GM12878 (cell line): Measurements from ENCODE around the gene DCBLD2. TPM values are rescaled to one million over a fixed set of nuclear protein-coding genes. Genes with fewer than 3 reads are reported as not detected.

Source experiments
- ATAC-seq: fragments of 200-7000 bp; cut with Tn5 transposase; 3 replicates; pipeline ENCODE4 v1.9.1; 2020; ENCODE audit warnings: mild to moderate bottlenecking, moderate library complexity
- BruUV-seq: library from RNA; stranded (reverse); fragments of 400-500 nt; replicated peaks from 2 replicates; lab custom pipeline; 2021; lab: Mats Ljungman, UMichigan
- CTCF ChIA-PET: fragments of 300-600 bp; sonication (Branson Sonifier 250); formaldehyde crosslinking; extraction: SDS; loops from one replicate; lab custom pipeline; 2021; ENCODE audit warnings: inconsistent platforms; lab: Yijun Ruan, JAX
- POLR2A ChIA-PET: fragments of 350-600 bp; formaldehyde crosslinking; extraction: SDS; loops from one replicate; lab custom pipeline; 2021; ENCODE audit warnings: inconsistent platforms; lab: Charles Lee
- RAD21 ChIA-PET: fragments of 300-600 bp; sonication (Branson Sonifier 250); formaldehyde crosslinking; loops from one replicate; lab custom pipeline; 2023; ENCODE audit warnings: antibody characterized with exemption; ENCODE audit not compliant: unreplicated experiment; lab: Charles Lee
- SMC1A ChIA-PET: fragments of 300-600 bp; sonication (Branson Sonifier 250); formaldehyde crosslinking; loops from one replicate; lab custom pipeline; 2023; ENCODE audit not compliant: unreplicated experiment, uncharacterized antibody; lab: Charles Lee
- DNase-seq: peaks from one replicate; pipeline ENCODE4 v3.0.0-alpha.2; 2011; ENCODE audit warnings: low read depth, low spot score
- FAIRE-seq: peaks from 3 replicates; lab custom pipeline; 2011; peaks lifted over from hg19 to GRCh38; lab: Jason Lieb, UNC
- H2AFZ ChIP-seq: 2 replicates; pipeline ENCODE4 v1.6.0; 2011; ENCODE audit warnings: low read depth, low read length, control low read depth; ENCODE audit not compliant: control insufficient read depth
- H3K27ac ChIP-seq: 2 replicates; pipeline ENCODE4 v1.5.1; 2011; ENCODE audit warnings: control low read depth; ENCODE audit not compliant: control insufficient read depth, insufficient read depth
- H3K27me3 ChIP-seq, 2 experiments: replicated peaks in 1 of 2; 2 replicates each; pipeline versions ENCODE4 v1.6.0 to v1.6.1; 2011; ENCODE audit warnings: low read length in 1 of 2; ENCODE audit not compliant: control insufficient read depth in 2 of 2, insufficient read depth in 2 of 2
- H3K36me3 ChIP-seq, 2 experiments: 2 replicates each; pipeline ENCODE4 v1.5.1; 2011; ENCODE audit warnings: low read length in 1 of 2; ENCODE audit not compliant: control insufficient read depth in 2 of 2, insufficient read depth in 2 of 2
- H3K4me1 ChIP-seq: 2 replicates; pipeline ENCODE4 v1.6.1; 2011; ENCODE audit warnings: mild to moderate bottlenecking, low read length, moderate library complexity, mixed read lengths; ENCODE audit not compliant: control insufficient read depth, insufficient read depth
- H3K4me2 ChIP-seq: 2 replicates; pipeline ENCODE4 v1.6.0; 2011; ENCODE audit warnings: control low read depth; ENCODE audit not compliant: control insufficient read depth, insufficient read depth
- H3K4me3 ChIP-seq: fragments of 200-600 bp; sonication (generic); 2 replicates; pipeline ENCODE4 v1.5.1; 2016
- H3K79me2 ChIP-seq: 2 replicates; pipeline ENCODE4 v1.6.0; 2011; ENCODE audit warnings: low read length; ENCODE audit not compliant: control insufficient read depth, insufficient read depth
- H3K9ac ChIP-seq: 2 replicates; pipeline ENCODE4 v1.8.0; 2011; ENCODE audit warnings: low read length, control low read depth, mixed read lengths; ENCODE audit not compliant: control insufficient read depth, insufficient read depth
- H3K9me3 ChIP-seq: replicated peaks from 3 replicates; pipeline ENCODE4 v1.5.1; 2011; ENCODE audit warnings: mild to moderate bottlenecking, low read length; ENCODE audit not compliant: control insufficient read depth, insufficient read depth
- H4K20me1 ChIP-seq: 2 replicates; pipeline ENCODE4 v1.6.0; 2011; ENCODE audit not compliant: control insufficient read depth, insufficient read depth
- BRCA1 ChIP-seq: IDR thresholded peaks from 2 replicates; pipeline ENCODE4 v1.6.1; 2011; ENCODE audit warnings: low read depth, low read length, improper control_type of control experiment
- CBX5 ChIP-seq: sonication (generic); IDR thresholded peaks from 2 replicates; pipeline ENCODE4 v1.6.1; 2016; ENCODE audit warnings: low read depth, moderate library complexity, mild to moderate bottlenecking, inconsistent platforms
- FOS ChIP-seq: IDR thresholded peaks from 3 replicates; pipeline ENCODE4 v1.6.1; 2011; ENCODE audit warnings: borderline replicate concordance; ENCODE audit not compliant: insufficient read length; ENCODE audit errors: extremely low read depth
- HSF1 ChIP-seq: fragments of 150-350 bp; IDR thresholded peaks from 2 replicates; pipeline ENCODE4 v1.6.1; 2014; ENCODE audit warnings: mild to moderate bottlenecking, low read depth, low read length
- KAT2A ChIP-seq: conservative IDR thresholded peaks from 2 replicates; pipeline ENCODE4 v1.6.1; 2011; ENCODE audit warnings: low read depth, low read length; ENCODE audit not compliant: control insufficient read depth
- KLF5 ChIP-seq: fragments of 450-650 bp; IDR thresholded peaks from 2 replicates; pipeline ENCODE4 v1.6.1; 2014; ENCODE audit warnings: mild to moderate bottlenecking; ENCODE audit not compliant: partially characterized antibody
- MEF2B ChIP-seq: fragments of 450-650 bp; IDR thresholded peaks from 2 replicates; pipeline ENCODE4 v1.6.1; 2018; ENCODE audit warnings: mild to moderate bottlenecking, moderate library complexity; ENCODE audit not compliant: partially characterized antibody, poor library complexity, severe bottlenecking
- MTA2 ChIP-seq: fragments of 450-650 bp; IDR thresholded peaks from 2 replicates; pipeline ENCODE4 v1.6.1; 2016; ENCODE audit warnings: low read depth, mild to moderate bottlenecking, moderate library complexity
- MYC ChIP-seq: IDR thresholded peaks from 2 replicates; pipeline ENCODE4 v1.6.1; 2011; ENCODE audit warnings: mild to moderate bottlenecking, low read length, moderate library complexity, inconsistent platforms; ENCODE audit not compliant: insufficient read depth, insufficient replicate concordance, insufficient read length, severe bottlenecking
- NR2C1 ChIP-seq: fragments of 450-650 bp; IDR thresholded peaks from 2 replicates; pipeline ENCODE4 v1.6.1; 2017; ENCODE audit warnings: antibody characterized with exemption, mild to moderate bottlenecking, moderate library complexity
- NR2F1 ChIP-seq: fragments of 450-650 bp; conservative IDR thresholded peaks from 2 replicates; pipeline ENCODE4 v1.6.1; 2017; ENCODE audit warnings: mild to moderate bottlenecking
- RELA ChIP-seq: fragments of 450-650 bp; IDR thresholded peaks from 2 replicates; pipeline ENCODE4 v1.8.0; 2014; ENCODE audit warnings: borderline replicate concordance; ENCODE audit not compliant: partially characterized antibody
- RUNX3 ChIP-seq: IDR thresholded peaks from 2 replicates; pipeline ENCODE4 v1.6.1; 2012; ENCODE audit warnings: low read length, inconsistent platforms
- SMARCA5 ChIP-seq: fragments of 450-650 bp; IDR thresholded peaks from 2 replicates; pipeline ENCODE4 v1.6.1; 2017; ENCODE audit warnings: mild to moderate bottlenecking
- STAT1 ChIP-seq: fragments of 450-650 bp; conservative IDR thresholded peaks from 2 replicates; pipeline ENCODE4 v1.6.1; 2014; ENCODE audit warnings: antibody characterized with exemption, mild to moderate bottlenecking
- TCF7 ChIP-seq: IDR thresholded peaks from 2 replicates; pipeline ENCODE4 v1.6.1; 2014; ENCODE audit warnings: antibody characterized with exemption, borderline replicate concordance
- ZBED1 ChIP-seq: IDR thresholded peaks from 2 replicates; pipeline ENCODE4 v1.6.1; 2016; ENCODE audit warnings: borderline replicate concordance
- WGBS: methylation state at CpG from one replicate; pipeline ENCODE4 v1.1.6; 2016; ENCODE audit warnings: low lambda C conversion rate; ENCODE audit not compliant: insufficient replicate concordance, insufficient coverage; ENCODE audit errors: missing lambda C conversion rate; 5-methylcytosine and 5-hydroxymethylcytosine counted together
- in situ Hi-C: fragments of 300-500 bp; cut with MboI; formaldehyde crosslinking; loops from 9 replicates; pipeline ENCODE4 v1.14.3; 2018; ENCODE audit warnings: mixed read lengths
- intact Hi-C: fragments of 100-400 bp; cut with micrococcal nuclease; formaldehyde crosslinking; loops from one replicate; pipeline ENCODE4 v1.14.2; 2022; ENCODE audit not compliant: unreplicated experiment
- polyA plus RNA-seq, 11 experiments: library from polyadenylated mRNA; depleted of rRNA in 4 of 11; unstranded in 6 of 11; stranded (reverse) in 5 of 11; fragments of >200 nt; fragmentation: Nextera tagmentation in 4 of 11; fragmentation: Illumina TruSeq in 1 of 11; extraction: Ambion mirVana in 4 of 11; extraction: Trizol in 1 of 11; gene quantifications; 1 replicate in 1 of 11; 2 replicates in 10 of 11; pipeline versions ENCODE4 v1.2.1 to v1.2.3, GENCODE V29; 2011 to 2016; ENCODE audit warnings: inconsistent platforms in 2 of 11, missing spikeins in 2 of 11, low read depth in 1 of 11
- total RNA-seq, 4 experiments: library from RNA; depleted of rRNA in 3 of 4; stranded (reverse); fragments of >200 nt in 3 of 4; fragmentation: Illumina TruSeq in 1 of 4; extraction: Trizol in 1 of 4; gene quantifications; 2 replicates each; pipeline versions ENCODE4 v1.2.1 to v1.2.3, GENCODE V29; 2013 to 2021

DCBLD2 gene
- total and polyA plus RNA-seq, 10 of the 15 experiments (the other 5 are each of a cell fraction or from before 2014, with no cell fraction given): 1.6 to 5.9 (median 4.7) TPM

- TF ChIP-seq HSF1 (no peak), NR2F1 (no peak)
Measured at GRCh38 chr3:98801043-98801747, 100.3 kb downstream of the DCBLD2 start (continued).

GRCh38 chr3:98800401-98800800, 101.1 kb downstream of the DCBLD2 start:
- TF ChIP-seq STAT1 (no peak), RUNX3 (no peak), TCF7 (no peak), MTA2 (no peak), BRCA1 (no peak), ZBED1 (no peak), KAT2A (no peak), FOS (no peak), MEF2B (no peak), KLF5 (no peak), SMARCA5 (no peak), CBX5 (no peak), MYC (no peak), RELA (no peak), NR2C1 (no peak)
- FAIRE-seq (no peak), ATAC-seq (no peak), DNase-seq (no peak)
- Histone ChIP-seq H3K4me2 (no peak overlapping the region), H3K79me2 (no peaks in the 10 kb centered on the region), H3K27me3 (no peaks in the 10 kb centered on the region), H3K4me3 (no peak overlapping the region), H3K27ac (no peak overlapping the region), H3K36me3 (peaks cover 0 to 2% of the 10 kb centered on the region in 2 experiments; a peak in 1 of 4 replicates), H3K9ac (no peak overlapping the region), H4K20me1 (no peaks in the 10 kb centered on the region), H2AFZ (no peak overlapping the region), H3K4me1 (no peaks in the 10 kb centered on the region), H3K9me3 (no peaks in the 10 kb centered on the region)
- intact Hi-C loops (no loop called here), in situ Hi-C loops (loop anchor here (25.0 kb wide), 1 partner anchor 463 kb away; no protein-coding TSS in a partner anchor)
- POLR2A ChIA-PET: no interaction called here
- 68% methylated on average over 3 of the region's 3 CpGs for WGBS
- RAD21 ChIA-PET: no interaction called here
- BruUV-seq: no TSS peak
- CTCF ChIA-PET: interaction anchor here (1.0 to 4.4 kb wide), 3 partner anchors 196 to 200 kb away, joined by 3 to 57 read pairs (median 4); no protein-coding TSS in a partner anchor
- SMC1A ChIA-PET: no interaction called here
